HEK293T (cell line): ENCODE data around the gene GPR39.

ENCODE experiments used
- BHLHE40 ChIP-seq: fragments of 450-650 bp; IDR thresholded peaks from 2 replicates; pipeline ENCODE4 v1.6.1; 2016; ENCODE audit warnings: mild to moderate bottlenecking, moderate library complexity, borderline replicate concordance
- CTBP1 ChIP-seq: fragments of 450-650 bp; IDR thresholded peaks from 2 replicates; pipeline ENCODE4 v1.6.1; 2016; ENCODE audit warnings: borderline replicate concordance
- ELF4 ChIP-seq: fragments of 450-650 bp; IDR thresholded peaks from 2 replicates; pipeline ENCODE4 v1.6.1; 2017; ENCODE audit warnings: antibody characterized with exemption
- FOXA1 ChIP-seq: fragments of 450-650 bp; IDR thresholded peaks from 2 replicates; pipeline ENCODE4 v1.6.1; 2016; ENCODE audit warnings: mild to moderate bottlenecking
- FOXK2 ChIP-seq: fragments of 450-650 bp; IDR thresholded peaks from 2 replicates; pipeline ENCODE4 v1.6.1; 2016; ENCODE audit warnings: mild to moderate bottlenecking
- FOXM1 ChIP-seq: fragments of 450-650 bp; IDR thresholded peaks from 2 replicates; pipeline ENCODE4 v1.6.1; 2017; ENCODE audit warnings: mild to moderate bottlenecking, borderline replicate concordance
- HDGF ChIP-seq: fragments of 450-650 bp; IDR thresholded peaks from 2 replicates; pipeline ENCODE4 v1.6.1; 2017; ENCODE audit warnings: antibody characterized with exemption, borderline replicate concordance
- NFRKB ChIP-seq: fragments of 450-650 bp; IDR thresholded peaks from 2 replicates; pipeline ENCODE4 v1.6.1; 2016; ENCODE audit warnings: mild to moderate bottlenecking, moderate library complexity
- SP1 ChIP-seq: fragments of 450-650 bp; IDR thresholded peaks from 2 replicates; pipeline ENCODE4 v1.6.1; 2017
- SUZ12 ChIP-seq: fragments of 450-650 bp; IDR thresholded peaks from 2 replicates; pipeline ENCODE4 v1.6.1; 2016; ENCODE audit warnings: mild to moderate bottlenecking
- TARDBP ChIP-seq: fragments of 450-650 bp; IDR thresholded peaks from 2 replicates; pipeline ENCODE4 v1.6.1; 2016
- TF ChIP-seq, protein P1 (sequence below): fragments of 450-650 bp; IDR thresholded peaks from 2 replicates; pipeline ENCODE4 v1.6.1; 2016

GRCh38 chr2:132559921-132560320, 143.3 kb downstream of the GPR39 start:
- no peak for TF ChIP-seq NFRKB
- no peak for TF ChIP-seq BHLHE40
- no peak for TF ChIP-seq FOXK2
- no peak for TF ChIP-seq SUZ12
- no peak for TF ChIP-seq HDGF
- TF ChIP-seq, protein P1, sequence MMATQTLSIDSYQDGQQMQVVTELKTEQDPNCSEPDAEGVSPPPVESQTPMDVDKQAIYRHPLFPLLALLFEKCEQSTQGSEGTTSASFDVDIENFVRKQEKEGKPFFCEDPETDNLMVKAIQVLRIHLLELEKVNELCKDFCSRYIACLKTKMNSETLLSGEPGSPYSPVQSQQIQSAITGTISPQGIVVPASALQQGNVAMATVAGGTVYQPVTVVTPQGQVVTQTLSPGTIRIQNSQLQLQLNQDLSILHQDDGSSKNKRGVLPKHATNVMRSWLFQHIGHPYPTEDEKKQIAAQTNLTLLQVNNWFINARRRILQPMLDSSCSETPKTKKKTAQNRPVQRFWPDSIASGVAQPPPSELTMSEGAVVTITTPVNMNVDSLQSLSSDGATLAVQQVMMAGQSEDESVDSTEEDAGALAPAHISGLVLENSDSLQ: no peak
- TF ChIP-seq CTBP1: no peak
- no peak for TF ChIP-seq SP1
- TF ChIP-seq FOXA1: no peak
- no peak for TF ChIP-seq ELF4
- no peak for TF ChIP-seq TARDBP
- no peak for TF ChIP-seq FOXM1
